Measurements from ENCODE around the gene RALGPS2. TPM values are rescaled to one million over a fixed set of nuclear protein-coding genes. Genes with fewer than 3 reads are reported as not detected.

The RALGPS2 gene
- total and polyA plus RNA-seq, 8 donors, result 3.1 to 72.3 (median 8.3) TPM

- WGBS, 5 donors, result 67 to 90% (median 86%) methylated on average over 1 of the region's 1 CpG
- intact Hi-C loops (cut with DNase I; ENCODE audit: low total_unique reads), result no loop called here
- TF ChIP-seq POLR2A (IDR thresholded peaks at IDR 0.05) (no peak), POLR2AphosphoS5 (IDR thresholded peaks at IDR 0.05) (no peak), EP300 (IDR thresholded peaks at IDR 0.05) (no peak), CTCF (IDR thresholded peaks at IDR 0.05) (no peak)
Observed at GRCh38 chr1:178738780-178739179, 13.7 kb downstream of the RALGPS2 start.

GRCh38 chr1:178739285-178740045, 14.4 kb downstream of the RALGPS2 start:
- no peak for DNase-seq
- intact Hi-C loops (cut with DNase I; ENCODE audit: low total_unique reads), result no loop called here
- Histone ChIP-seq H3K4me3 (no peak overlapping the region), H3K9me3 (no peaks in the 10 kb centered on the region), H3K27ac (no peak overlapping the region), H3K27me3 (no peaks in the 10 kb centered on the region), H3K36me3 (peaks cover 0 to 17% (median 4%) of the 10 kb centered on the region in 4 donors), H3K4me1 (no peaks in the 10 kb centered on the region)
- 82 to 87% (median 84%) methylated on average over 4 of the region's 4 CpGs for WGBS, 5 donors
- no peak for TF ChIP-seq EP300 (IDR thresholded peaks at IDR 0.05)
- no peak for TF ChIP-seq CTCF (IDR thresholded peaks at IDR 0.05)
- no peak for TF ChIP-seq POLR2A (IDR thresholded peaks at IDR 0.05)
- no peak for TF ChIP-seq POLR2AphosphoS5 (IDR thresholded peaks at IDR 0.05)

More at GRCh38 chr1:178738780-178739179, 13.7 kb downstream of the RALGPS2 start:
- no peaks in the 10 kb centered on the region for H3K9me3 ChIP-seq
- DNase-seq, result no peak
- no peak overlapping the region for H3K4me3 ChIP-seq
- no peaks in the 10 kb centered on the region for H3K27me3 ChIP-seq
- no peaks in the 10 kb centered on the region for H3K4me1 ChIP-seq
- H3K27ac ChIP-seq, result no peak overlapping the region
- peaks cover 0 to 17% (median 4%) of the 10 kb centered on the region in 4 donors for H3K36me3 ChIP-seq

GRCh38 chr1:178740491-178740890, 15.4 kb downstream of the RALGPS2 start:
- peaks cover 0 to 17% (median 4%) of the 10 kb centered on the region in 4 donors for H3K36me3 ChIP-seq
- H3K9me3 ChIP-seq, result no peaks in the 10 kb centered on the region
- DNase-seq, result no peak
- no peak overlapping the region for H3K4me3 ChIP-seq
- intact Hi-C loops (cut with DNase I; ENCODE audit: low total_unique reads), result no loop called here
- 84 to 100% (median 94%) methylated on average over 1 of the region's 1 CpG for WGBS, 5 donors
- H3K27ac ChIP-seq, result no peak overlapping the region
- no peak for TF ChIP-seq POLR2AphosphoS5 (IDR thresholded peaks at IDR 0.05)
- H3K4me1 ChIP-seq, result no peaks in the 10 kb centered on the region
- no peaks in the 10 kb centered on the region for H3K27me3 ChIP-seq

GRCh38 chr1:178740924-178741323, 15.9 kb downstream of the RALGPS2 start:
- Histone ChIP-seq H3K27ac (no peak overlapping the region), H3K4me1 (no peaks in the 10 kb centered on the region), H3K36me3 (peaks cover 0 to 17% (median 4%) of the 10 kb centered on the region in 4 donors), H3K27me3 (no peaks in the 10 kb centered on the region), H3K4me3 (no peak overlapping the region), H3K9me3 (no peaks in the 10 kb centered on the region)
- 84 to 100% (median 96%) methylated on average over 1 of the region's 1 CpG for WGBS, 5 donors
- intact Hi-C loops (cut with DNase I; ENCODE audit: low total_unique reads), result no loop called here
- DNase-seq, result no peak
- no peak for TF ChIP-seq CTCF (IDR thresholded peaks at IDR 0.05)
- no peak for TF ChIP-seq EP300 (IDR thresholded peaks at IDR 0.05)
- TF ChIP-seq POLR2A (IDR thresholded peaks at IDR 0.05), result no peak
- no peak for TF ChIP-seq POLR2AphosphoS5 (IDR thresholded peaks at IDR 0.05)

GRCh38 chr1:178743801-178744200, 18.8 kb downstream of the RALGPS2 start:
- no peaks in the 10 kb centered on the region for H3K27me3 ChIP-seq
- H3K27ac ChIP-seq, result no peak overlapping the region
- no peak for TF ChIP-seq CTCF (IDR thresholded peaks at IDR 0.05)
- TF ChIP-seq POLR2AphosphoS5 (IDR thresholded peaks at IDR 0.05), result no peak
- intact Hi-C loops (cut with DNase I; ENCODE audit: low total_unique reads), result no loop called here
- 70 to 84% (median 82%) methylated on average over 2 of the region's 2 CpGs for WGBS, 5 donors
- no peaks in the 10 kb centered on the region for H3K4me1 ChIP-seq
- DNase-seq, result no peak
- H3K4me3 ChIP-seq, result no peak overlapping the region
- no peaks in the 10 kb centered on the region for H3K9me3 ChIP-seq
- peaks cover 0 to 5% (median 0%) of the 10 kb centered on the region in 4 donors for H3K36me3 ChIP-seq
